SH-SY5Y (cell line): Measurements from ENCODE around the gene SPSB3.

Source experiments
- GATA2 ChIP-seq: IDR thresholded peaks from 2 replicates; pipeline ENCODE4 v1.6.1; 2011; ENCODE audit warnings: mild to moderate bottlenecking, low read depth, low read length
- GATA3 ChIP-seq: IDR thresholded peaks from 2 replicates; pipeline ENCODE4 v1.6.1; 2011; ENCODE audit warnings: low read depth, mild to moderate bottlenecking, low read length, moderate library complexity

The SPSB3 gene

DNA sequence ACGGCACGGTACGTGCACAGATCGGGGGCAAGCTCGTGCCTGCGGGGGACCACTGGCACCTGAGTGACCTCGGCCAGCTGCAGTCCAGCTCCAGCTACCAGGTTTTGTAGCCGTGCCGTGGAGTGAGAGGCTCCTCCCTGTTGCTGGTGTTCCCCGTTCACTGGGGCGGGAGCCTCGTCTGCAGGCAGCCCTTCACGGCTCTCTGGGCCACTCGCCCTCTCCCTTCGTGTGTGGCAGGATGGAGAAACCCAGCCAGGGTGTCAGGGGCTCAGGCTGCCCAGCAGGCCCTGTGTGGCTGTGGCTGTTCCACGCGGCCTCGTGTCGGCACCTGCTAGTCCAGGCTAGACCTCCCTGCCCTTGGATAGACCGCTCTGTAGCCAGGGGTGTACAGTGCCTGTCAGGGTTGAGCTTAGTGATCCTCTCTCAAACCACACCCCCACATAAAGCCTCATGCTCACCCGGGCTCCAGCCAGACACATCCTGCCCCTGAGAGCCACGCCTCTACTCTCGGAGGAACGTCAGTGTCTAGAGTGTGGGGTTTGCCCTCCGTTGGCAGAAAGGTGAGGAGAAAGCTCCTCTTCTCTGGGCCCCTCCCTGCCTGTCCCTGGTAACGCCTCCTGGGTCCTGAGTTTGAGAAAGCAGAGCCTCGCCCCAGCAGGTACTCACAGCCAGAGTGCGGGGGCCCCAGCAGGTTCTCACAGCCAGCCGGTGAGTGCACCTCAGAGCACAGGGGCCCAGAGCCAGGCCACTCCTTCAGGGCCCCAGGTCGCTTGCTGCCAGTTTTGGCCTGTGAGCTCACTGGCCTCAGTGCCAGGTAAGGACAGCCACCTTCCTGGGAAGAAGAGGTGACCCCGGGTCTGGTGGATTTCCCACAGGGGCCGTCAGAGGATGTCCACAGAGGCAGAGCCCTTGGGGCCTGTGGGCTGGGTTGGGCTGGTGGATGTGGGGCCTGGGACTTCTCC is 38.7 kb downstream of the SPSB3 start:
- TF ChIP-seq GATA2 (no peak), GATA3 (no peak)

DNA sequence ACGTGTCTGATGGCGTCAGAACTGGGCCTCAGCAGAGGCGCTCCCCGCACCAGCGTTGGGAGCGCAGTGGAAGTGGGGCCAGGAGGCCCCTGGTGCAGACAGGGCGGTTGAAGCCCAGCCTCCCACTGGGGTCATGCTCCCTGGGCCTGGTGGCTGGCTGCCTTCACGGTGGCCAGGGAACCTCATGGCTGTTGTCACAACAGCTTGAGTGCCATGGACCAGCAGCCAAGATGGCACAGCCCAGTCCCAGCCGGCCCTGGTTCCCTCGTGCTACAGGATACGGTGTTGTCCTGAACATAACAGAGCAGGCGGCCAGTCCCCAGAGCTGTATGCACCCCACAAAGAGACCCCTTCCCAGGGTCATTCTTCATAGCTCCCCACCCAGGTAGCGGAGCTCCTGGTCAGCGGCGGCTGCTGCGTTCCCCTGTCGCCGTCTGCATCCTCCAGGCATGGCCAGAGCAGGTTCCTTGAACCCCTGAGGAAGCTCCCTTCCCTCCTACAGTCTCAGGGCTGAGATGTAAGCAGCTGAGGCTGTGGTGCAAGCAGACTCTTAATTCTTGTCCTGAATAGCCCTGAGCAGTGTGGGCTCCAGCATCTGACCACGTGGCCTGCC is 40.7 kb downstream of the SPSB3 start:
- TF ChIP-seq GATA2 (no peak), GATA3 (no peak)

DNA sequence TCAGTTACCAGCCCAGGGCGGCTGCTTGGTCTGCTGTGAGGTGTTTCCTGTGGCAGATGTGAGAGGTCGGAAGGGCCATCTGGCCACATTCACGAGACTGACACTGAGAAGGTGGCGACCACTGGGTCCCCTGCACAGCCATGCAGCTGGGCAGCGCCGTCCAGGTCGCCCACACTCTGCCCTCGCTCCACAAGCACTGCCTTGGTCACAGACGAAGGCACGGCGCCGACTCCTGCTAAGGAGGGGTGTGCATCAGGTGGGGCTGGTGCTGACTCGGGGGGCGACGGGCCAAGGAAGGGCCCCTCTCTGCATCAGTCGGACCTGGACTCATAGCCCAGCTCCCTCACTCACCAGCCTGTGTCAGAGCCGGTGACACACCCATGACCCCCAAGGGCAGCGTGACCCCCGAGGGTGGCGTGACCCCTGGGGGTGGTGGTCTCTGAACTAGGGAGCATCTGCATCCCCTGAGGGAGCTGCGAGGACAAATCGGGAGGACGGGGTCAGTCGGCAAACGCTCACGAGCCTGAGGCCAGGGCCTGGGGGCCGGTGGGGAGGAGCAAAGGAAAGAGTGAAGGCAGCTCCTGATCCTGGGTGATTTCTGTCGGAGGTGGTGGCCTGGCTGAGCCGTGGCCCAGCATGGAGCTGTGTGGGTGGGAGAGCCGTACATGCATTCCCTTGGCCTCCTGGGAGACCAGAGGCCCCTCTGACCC is 41.4 kb downstream of the SPSB3 start:
- TF ChIP-seq GATA2, result no peak
- no peak for TF ChIP-seq GATA3

DNA sequence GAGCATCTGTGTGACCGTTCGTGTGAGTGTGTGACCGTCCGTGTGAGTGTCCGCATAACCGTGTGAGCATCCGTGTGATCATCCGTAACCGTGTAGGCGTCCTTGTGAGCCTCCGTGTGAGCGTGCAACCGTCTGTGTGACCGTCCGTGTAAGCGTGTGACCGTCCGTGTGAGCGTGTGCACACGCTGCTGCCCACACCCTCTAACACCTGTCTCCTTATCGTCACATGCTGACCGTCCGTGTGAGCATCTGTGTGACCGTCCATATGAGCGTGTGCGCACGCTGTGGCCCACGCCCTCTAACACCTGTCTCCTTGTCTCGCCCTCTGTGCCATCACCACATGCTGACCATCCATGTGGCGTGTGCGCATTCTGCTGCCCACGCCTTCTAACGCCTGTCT is 42.1 kb downstream of the SPSB3 start:
- TF ChIP-seq GATA2 (no peak), GATA3 (no peak)

DNA sequence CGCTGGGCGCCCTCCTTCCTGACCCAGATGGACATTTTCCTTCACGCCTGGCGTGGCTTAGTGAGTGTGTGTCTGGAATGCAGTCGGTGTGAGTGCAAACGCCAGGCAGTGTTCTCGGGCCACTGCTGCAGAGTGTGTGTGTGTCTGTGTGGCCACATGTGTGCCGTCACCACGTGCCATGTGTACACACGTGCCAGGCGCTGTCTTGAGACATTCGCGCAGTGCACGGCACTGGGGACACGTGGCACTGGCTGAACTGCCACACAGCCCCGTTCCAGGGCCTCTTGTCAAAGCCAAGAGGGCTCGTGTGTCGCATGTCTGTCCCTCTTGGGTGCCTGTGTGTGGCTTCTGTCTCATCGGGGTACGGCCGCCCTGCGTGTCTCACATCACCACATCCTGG is 47.6 kb downstream of the SPSB3 start:
- TF ChIP-seq GATA3 (no peak), GATA2 (no peak)

DNA sequence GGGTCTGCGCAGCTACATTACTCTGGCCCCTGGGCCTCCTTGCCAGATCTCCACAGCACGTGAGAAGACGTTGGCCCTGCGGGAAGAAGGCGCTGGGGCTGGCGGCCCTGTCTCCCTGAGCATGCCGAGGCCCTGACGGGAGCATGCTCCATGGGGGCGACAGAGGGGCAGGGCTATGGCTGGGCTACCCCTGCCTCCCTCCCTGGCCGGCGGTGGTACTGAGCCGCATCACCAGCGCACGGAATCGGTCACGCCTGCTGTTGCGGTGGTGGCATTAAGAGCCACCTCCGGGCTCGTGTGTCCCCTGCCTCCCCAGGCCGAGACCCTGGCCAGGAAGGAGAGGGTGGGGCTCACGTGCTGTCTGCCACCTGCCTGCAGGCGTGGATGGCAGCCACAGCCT is 48.2 kb downstream of the SPSB3 start:
- no peak for TF ChIP-seq GATA2
- TF ChIP-seq GATA3, result no peak

DNA sequence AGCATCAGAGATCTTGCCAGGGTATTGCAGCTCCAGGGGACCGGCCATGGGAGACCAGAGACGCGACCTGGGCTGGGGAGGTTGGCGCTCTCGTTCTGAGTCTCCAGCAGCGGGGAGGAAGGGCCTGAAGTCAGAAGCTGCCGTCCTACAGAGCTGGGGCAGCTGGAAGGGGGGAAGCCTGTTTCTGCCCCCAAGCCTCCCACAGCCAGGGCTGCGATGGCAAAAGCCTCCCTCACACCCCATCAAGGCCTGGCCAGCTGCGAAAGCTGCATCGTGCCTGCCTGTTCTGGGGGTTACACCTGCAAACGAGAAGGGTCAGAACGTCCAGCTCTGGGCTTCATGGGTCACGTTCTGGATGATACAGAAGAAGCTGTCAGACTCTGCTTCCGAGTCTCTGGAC is 50.3 kb downstream of the SPSB3 start:
- TF ChIP-seq GATA3, result no peak
- no peak for TF ChIP-seq GATA2

DNA sequence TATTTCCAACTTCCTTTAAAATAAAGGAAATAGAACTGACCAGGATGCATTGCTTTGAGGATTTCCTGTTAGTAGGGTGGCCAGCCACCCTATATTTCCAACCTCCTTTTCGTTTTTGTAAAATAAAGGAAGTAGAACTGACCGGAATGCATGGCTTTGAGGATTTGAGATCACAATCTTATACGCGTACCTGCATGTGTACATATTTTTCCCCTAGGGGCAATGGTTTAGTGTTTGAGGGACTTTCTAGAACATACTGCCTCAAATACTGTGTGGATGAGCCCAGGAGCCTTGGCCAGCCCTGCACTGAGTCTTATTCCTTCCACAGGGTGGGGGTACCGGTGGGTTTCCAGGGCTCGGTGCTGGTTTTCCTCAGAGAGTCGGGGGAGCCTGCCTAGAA is 50.8 kb downstream of the SPSB3 start:
- no peak for TF ChIP-seq GATA3
- no peak for TF ChIP-seq GATA2

DNA sequence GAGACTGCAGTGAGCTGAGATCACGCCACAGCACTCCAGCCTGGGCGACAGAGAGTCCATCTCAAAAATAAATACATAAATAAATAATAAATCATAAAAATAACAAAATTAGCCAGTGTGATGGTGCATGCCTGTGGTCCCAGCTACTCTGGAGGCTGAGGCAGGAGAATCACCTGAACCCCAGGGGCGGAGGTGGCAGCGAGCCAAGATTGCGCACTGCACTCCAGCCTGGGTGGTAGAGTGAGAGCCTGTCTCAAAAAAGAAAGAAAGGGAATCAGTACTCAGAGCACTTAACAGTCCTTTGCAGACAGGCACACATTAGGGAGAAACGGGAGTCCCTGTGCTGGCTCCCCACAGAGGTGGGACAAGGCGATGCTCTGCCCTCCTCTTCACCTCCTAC is 51.3 kb downstream of the SPSB3 start:
- TF ChIP-seq GATA2 (no peak), GATA3 (no peak)

DNA sequence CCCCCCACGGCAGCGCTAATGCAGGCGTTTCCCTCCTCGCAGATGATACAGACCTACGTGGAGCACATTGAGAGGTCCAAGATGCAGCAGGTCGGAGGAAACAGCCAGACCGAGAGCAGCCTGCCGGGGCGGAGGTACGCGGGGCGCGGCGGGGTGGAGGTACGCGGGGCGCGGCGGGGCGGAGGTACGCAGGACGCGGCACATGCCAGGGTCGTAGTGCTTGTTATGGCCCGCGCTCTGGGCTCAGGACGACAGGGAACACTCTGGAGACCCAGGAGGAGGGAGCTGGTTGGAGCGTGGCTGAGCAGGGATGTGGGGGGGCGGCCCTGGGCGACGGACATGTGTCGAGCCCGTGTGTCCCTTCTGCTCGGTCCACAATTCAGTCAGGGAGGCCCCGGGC is 52.9 kb downstream of the SPSB3 start:
- TF ChIP-seq GATA2 (no peak), GATA3 (no peak)

DNA sequence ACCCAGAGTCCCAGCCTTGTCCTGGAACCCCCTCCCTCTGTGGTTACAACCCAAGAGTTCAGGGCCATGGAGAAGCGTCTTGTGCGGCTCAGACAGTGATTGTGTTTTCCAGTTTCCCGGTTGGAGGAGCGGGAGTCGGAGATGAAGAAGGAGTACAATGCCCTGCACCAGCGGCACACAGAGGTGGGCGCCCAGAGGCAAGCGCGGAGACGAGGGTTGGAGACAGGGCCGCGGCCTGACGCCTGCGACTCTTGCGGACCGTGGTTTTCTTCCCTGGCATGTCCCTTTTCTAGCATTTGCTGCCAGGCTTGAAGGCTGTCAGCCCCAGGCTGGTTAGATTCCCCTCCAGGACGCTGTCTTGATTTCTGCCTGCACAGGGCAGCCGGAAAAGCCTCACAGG is 53.3 kb downstream of the SPSB3 start:
- TF ChIP-seq GATA3, result no peak
- TF ChIP-seq GATA2, result no peak

DNA sequence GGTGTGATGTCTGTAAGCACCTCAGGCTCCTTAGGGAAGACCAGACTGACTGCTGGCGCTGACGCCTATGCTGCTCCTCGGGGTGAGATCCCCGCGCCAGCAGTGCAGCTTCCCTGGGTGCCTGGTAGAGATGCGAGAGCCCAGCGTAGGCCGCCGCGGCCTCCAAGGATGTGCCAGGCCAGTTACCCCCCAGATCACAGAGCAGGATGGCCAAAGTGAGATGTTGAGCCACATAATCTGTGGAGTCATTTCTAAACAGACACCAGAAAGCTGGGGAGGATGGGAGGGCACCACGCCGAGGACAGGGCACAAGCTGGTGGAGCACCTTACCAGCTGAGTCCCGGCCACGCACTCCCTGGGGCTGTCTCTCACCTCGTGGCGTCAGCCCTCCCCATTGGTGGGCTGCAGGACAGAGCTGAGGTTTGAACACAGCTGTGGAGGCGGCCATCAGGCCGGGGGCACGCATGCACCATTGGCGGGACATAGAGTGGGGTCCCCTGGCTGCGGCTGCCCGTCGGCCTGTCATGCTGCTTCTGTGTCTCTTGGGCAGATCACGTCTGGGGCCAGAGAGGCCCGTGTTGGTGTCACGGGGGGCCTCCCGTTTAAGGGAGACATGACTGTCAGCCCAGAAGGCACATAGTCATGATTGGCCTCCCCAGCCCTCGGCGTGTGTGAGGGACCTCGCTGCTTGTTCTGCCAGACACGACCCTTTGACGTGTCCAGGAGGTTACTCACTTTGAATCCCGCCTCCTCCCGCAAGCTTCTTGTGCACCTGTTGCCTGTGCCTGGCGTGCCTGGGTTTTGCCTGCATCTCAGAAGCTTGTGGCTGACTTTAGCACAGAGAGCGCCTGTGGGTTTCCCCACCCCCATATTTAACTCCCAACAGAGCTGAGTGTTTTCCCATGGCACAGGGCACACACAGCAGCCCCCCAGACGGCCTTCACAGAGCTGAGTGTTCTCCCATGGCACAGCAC is 54.4 kb downstream of the SPSB3 start:
- TF ChIP-seq GATA2, result no peak
- TF ChIP-seq GATA3, result no peak
